Brain microvascular endothelial cell (primary cell): ENCODE results near the gene SLC22A1.

Experiments used
- DNase-seq: peaks from one replicate; pipeline ENCODE4 v3.0.0-alpha.2; 2020
- H3K27ac ChIP-seq: fragments of 250-450 bp; sonication (Bioruptor Pico); 2 replicates; pipeline ENCODE4 v1.5.1; 2020; ENCODE audit warnings: mild to moderate bottlenecking, moderate library complexity
- H3K27me3 ChIP-seq: fragments of 250-450 bp; sonication (Bioruptor Pico); replicated peaks from 2 replicates; pipeline ENCODE4 v1.5.1; 2020; ENCODE audit warnings: mild to moderate bottlenecking
- H3K36me3 ChIP-seq: fragments of 250-450 bp; sonication (Bioruptor Pico); replicated peaks from 2 replicates; pipeline ENCODE4 v1.5.1; 2020; ENCODE audit warnings: mild to moderate bottlenecking
- H3K4me3 ChIP-seq: 2 replicates; pipeline ENCODE4 v1.5.1; 2011; ENCODE audit warnings: low read depth, mild to moderate bottlenecking, control low read depth, low read length, moderate library complexity
- in situ Hi-C: cut with HindIII; loops from 2 replicates; pipeline ENCODE4 v1.10.0; 2017; ENCODE audit warnings: low sequenced_read_pairs, low pct_ligation_motif_present
- TF ChIP-seq, protein P1 (sequence below): IDR thresholded peaks from 2 replicates; pipeline ENCODE4 v1.5.1; 2011; ENCODE audit warnings: low read depth, mild to moderate bottlenecking, moderate library complexity, low read length, control low read depth, inconsistent platforms; ENCODE audit errors: missing control alignments

The SLC22A1 gene

GRCh38 chr6:160201061-160201460, 79.4 kb downstream of the SLC22A1 start:
- TF ChIP-seq, protein P1, sequence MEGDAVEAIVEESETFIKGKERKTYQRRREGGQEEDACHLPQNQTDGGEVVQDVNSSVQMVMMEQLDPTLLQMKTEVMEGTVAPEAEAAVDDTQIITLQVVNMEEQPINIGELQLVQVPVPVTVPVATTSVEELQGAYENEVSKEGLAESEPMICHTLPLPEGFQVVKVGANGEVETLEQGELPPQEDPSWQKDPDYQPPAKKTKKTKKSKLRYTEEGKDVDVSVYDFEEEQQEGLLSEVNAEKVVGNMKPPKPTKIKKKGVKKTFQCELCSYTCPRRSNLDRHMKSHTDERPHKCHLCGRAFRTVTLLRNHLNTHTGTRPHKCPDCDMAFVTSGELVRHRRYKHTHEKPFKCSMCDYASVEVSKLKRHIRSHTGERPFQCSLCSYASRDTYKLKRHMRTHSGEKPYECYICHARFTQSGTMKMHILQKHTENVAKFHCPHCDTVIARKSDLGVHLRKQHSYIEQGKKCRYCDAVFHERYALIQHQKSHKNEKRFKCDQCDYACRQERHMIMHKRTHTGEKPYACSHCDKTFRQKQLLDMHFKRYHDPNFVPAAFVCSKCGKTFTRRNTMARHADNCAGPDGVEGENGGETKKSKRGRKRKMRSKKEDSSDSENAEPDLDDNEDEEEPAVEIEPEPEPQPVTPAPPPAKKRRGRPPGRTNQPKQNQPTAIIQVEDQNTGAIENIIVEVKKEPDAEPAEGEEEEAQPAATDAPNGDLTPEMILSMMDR: no peak
- no peak for DNase-seq
- no peak overlapping the region for H3K27ac ChIP-seq
- no peaks in the 10 kb centered on the region for H3K36me3 ChIP-seq
- no peak overlapping the region for H3K4me3 ChIP-seq
- in situ Hi-C loops: no loop called here
- no peaks in the 10 kb centered on the region for H3K27me3 ChIP-seq

DNA sequence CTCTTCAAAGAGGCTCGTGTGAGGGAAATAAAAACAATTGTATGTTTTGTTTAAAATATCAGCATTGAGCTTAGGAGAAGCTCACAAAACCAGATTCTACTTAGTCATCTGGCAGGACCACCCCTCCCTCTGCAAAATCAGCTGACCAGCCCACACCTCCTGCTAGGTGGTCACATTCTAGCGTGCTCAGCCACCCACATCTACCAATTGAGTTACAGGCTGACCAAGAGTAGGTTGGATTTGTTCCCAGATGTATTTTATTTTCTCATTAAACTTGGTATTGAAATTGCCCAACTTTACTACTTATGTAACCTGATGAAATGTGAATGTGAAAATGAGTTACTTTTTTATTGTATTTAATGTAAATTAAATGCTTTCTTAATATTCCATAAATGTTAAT, 80.8 kb downstream of the SLC22A1 start:
- TF ChIP-seq, protein P1: no peak
- H3K36me3 ChIP-seq: no peaks in the 10 kb centered on the region
- no peak overlapping the region for H3K27ac ChIP-seq
- in situ Hi-C loops: no loop called here
- no peak overlapping the region for H3K4me3 ChIP-seq
- DNase-seq: no peak
- H3K27me3 ChIP-seq: no peaks in the 10 kb centered on the region

DNA sequence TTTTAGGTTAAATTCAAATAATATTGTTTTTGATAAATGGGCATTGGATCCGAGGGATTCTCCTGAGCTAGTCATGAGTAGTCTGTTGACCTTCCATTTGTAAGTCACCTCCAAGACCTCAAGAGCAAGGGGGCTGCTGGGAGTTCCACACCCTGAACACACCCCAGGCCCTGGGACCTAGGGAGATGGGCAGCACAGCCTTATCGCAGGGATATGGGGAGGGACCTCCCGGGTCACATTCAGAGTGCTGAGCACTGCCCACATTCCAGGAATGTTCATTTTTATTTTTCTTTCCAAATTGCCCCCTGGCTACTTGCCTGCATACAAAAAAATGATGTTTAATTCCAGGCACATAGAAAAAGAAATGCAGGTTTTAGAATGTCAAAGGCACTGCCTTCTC, 81.5 kb downstream of the SLC22A1 start:
- TF ChIP-seq, protein P1: no peak
- H3K27me3 ChIP-seq: no peaks in the 10 kb centered on the region
- H3K27ac ChIP-seq: no peak overlapping the region
- H3K36me3 ChIP-seq: no peaks in the 10 kb centered on the region
- no peak for DNase-seq
- H3K4me3 ChIP-seq: no peak overlapping the region
- in situ Hi-C loops: no loop called here

- Histone ChIP-seq H3K36me3 (no peaks in the 10 kb centered on the region), H3K4me3 (no peak overlapping the region), H3K27me3 (no peaks in the 10 kb centered on the region), H3K27ac (no peak overlapping the region)
- in situ Hi-C loops: no loop called here
- no peak for DNase-seq
- TF ChIP-seq, protein P1: no peak
Measured at GRCh38 chr6:160203522-160203921, 81.9 kb downstream of the SLC22A1 start.

DNA sequence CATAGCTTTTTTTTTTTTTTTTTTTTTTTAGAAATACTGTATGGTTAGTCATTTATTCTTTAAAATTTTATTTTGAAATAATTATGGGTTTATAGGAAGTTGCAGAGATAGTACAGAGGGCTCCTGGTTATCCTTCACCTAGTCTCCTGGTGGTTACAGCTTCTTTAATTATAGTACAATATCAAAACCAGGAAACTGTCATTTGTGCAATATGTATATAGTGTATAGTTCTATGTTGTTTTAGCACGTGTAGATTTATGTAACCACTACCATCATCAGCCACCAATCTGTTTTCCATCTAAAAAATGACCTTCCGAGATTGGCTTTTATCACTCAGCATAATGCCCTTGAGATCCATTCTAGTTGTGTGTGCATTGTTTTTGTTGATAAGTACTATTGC, 82.3 kb downstream of the SLC22A1 start:
- H3K27ac ChIP-seq: no peak overlapping the region
- in situ Hi-C loops: no loop called here
- DNase-seq: no peak

GRCh38 chr6:160204710-160205109, 83.1 kb downstream of the SLC22A1 start:
- TF ChIP-seq, protein P1: no peak
- in situ Hi-C loops: no loop called here

More for the DNA sequence above, 82.3 kb downstream of the SLC22A1 start:
- Histone ChIP-seq H3K27me3 (no peaks in the 10 kb centered on the region), H3K36me3 (no peaks in the 10 kb centered on the region), H3K4me3 (no peak overlapping the region)
- TF ChIP-seq, protein P1: no peak

More at GRCh38 chr6:160204710-160205109, 83.1 kb downstream of the SLC22A1 start:
- Histone ChIP-seq H3K27ac (no peak overlapping the region), H3K36me3 (no peaks in the 10 kb centered on the region), H3K27me3 (no peaks in the 10 kb centered on the region), H3K4me3 (no peak overlapping the region)
- DNase-seq: no peak
